Mesenchymal stem cell (in vitro differentiated cells and primary cell): Measurements from ENCODE around the gene KRT86.
"Not testable (repeated sequence)": the region's sequence is repeated elsewhere in the genome, so short reads cannot be mapped to it uniquely, and the experiment has no call there.

ENCODE experiments used
- DNase-seq: peaks from one replicate; pipeline ENCODE4 v3.0.0-alpha.2; 2013
- H2AFZ ChIP-seq: one replicate; pipeline ENCODE4 v1.6.1; 2013; ENCODE audit warnings: low read depth, mild to moderate bottlenecking, control low read depth, inconsistent platforms, low read length, moderate library complexity
- H2AK5ac ChIP-seq: 2 replicates; pipeline ENCODE4 v1.6.1; 2013; ENCODE audit warnings: low read length, moderate library complexity, mild to moderate bottlenecking, inconsistent platforms; ENCODE audit not compliant: severe bottlenecking
- H2BK120ac ChIP-seq: one replicate; pipeline ENCODE4 v1.6.1; 2013; ENCODE audit warnings: low read depth, mild to moderate bottlenecking, inconsistent platforms, low read length, moderate library complexity
- H2BK12ac ChIP-seq, 2 experiments: one replicate each; pipeline ENCODE4 v1.6.1; 2013; ENCODE audit warnings: inconsistent platforms in 2 of 2, low read length in 2 of 2, mild to moderate bottlenecking in 2 of 2, moderate library complexity in 2 of 2, control low read depth in 1 of 2
- H2BK15ac ChIP-seq: one replicate; pipeline ENCODE4 v1.6.1; 2013; ENCODE audit warnings: mild to moderate bottlenecking, low read depth, inconsistent platforms; ENCODE audit not compliant: poor library complexity, severe bottlenecking
- H2BK5ac ChIP-seq: 2 replicates; pipeline ENCODE4 v1.6.1; 2013; ENCODE audit warnings: low read depth, mild to moderate bottlenecking, low read length, control low read depth, inconsistent platforms; ENCODE audit not compliant: poor library complexity, severe bottlenecking
- H3K14ac ChIP-seq, 2 experiments: one replicate each; pipeline ENCODE4 v1.6.1; 2013; ENCODE audit warnings: inconsistent platforms in 2 of 2, low read length in 2 of 2, control low read depth in 1 of 2, mild to moderate bottlenecking in 1 of 2, moderate library complexity in 1 of 2
- H3K18ac ChIP-seq, 2 experiments: one replicate each; pipeline ENCODE4 v1.6.1; 2013; ENCODE audit warnings: inconsistent platforms in 2 of 2, low read length in 2 of 2, control low read depth in 1 of 2, low read depth in 1 of 2, mild to moderate bottlenecking in 1 of 2
- H3K23ac ChIP-seq, 2 experiments: one replicate each; pipeline ENCODE4 v1.6.1; 2013; ENCODE audit warnings: inconsistent platforms in 2 of 2, low read length in 2 of 2, mild to moderate bottlenecking in 2 of 2, moderate library complexity in 2 of 2, control low read depth in 1 of 2
- H3K27ac ChIP-seq: 2 replicates; pipeline ENCODE4 v1.5.1; 2013; ENCODE audit warnings: mild to moderate bottlenecking, moderate library complexity, low read length, control low read depth, inconsistent platforms; ENCODE audit not compliant: poor library complexity, severe bottlenecking
- H3K27me3 ChIP-seq, 2 experiments: 2 replicates each; pipeline versions ENCODE4 v1.6.1 to v1.7.0; 2013; ENCODE audit warnings: low read length in 2 of 2, mild to moderate bottlenecking in 2 of 2, moderate library complexity in 2 of 2, control low read depth in 1 of 2, inconsistent platforms in 1 of 2; ENCODE audit not compliant: control insufficient read depth in 1 of 2, insufficient read depth in 1 of 2
- H3K36me3 ChIP-seq, 2 experiments: 2 replicates each; pipeline versions ENCODE4 v1.6.1 to v1.7.0; 2013; ENCODE audit warnings: low read length in 2 of 2, control low read depth in 1 of 2, inconsistent platforms in 1 of 2, low read depth in 1 of 2, mild to moderate bottlenecking in 1 of 2; ENCODE audit not compliant: insufficient read depth in 2 of 2, control insufficient read depth in 1 of 2
- H3K4ac ChIP-seq, 2 experiments: one replicate each; pipeline ENCODE4 v1.6.1; 2013; ENCODE audit warnings: inconsistent platforms in 2 of 2, low read length in 2 of 2, mild to moderate bottlenecking in 2 of 2, moderate library complexity in 2 of 2, control low read depth in 1 of 2, low read depth in 1 of 2
- H3K4me1 ChIP-seq: 2 replicates; pipeline ENCODE4 v1.6.1; 2013; ENCODE audit warnings: low read depth, low read length, control low read depth; ENCODE audit not compliant: control insufficient read depth, insufficient read depth
- H3K4me2 ChIP-seq: 2 replicates; pipeline ENCODE4 v1.6.1; 2013; ENCODE audit warnings: low read length, mild to moderate bottlenecking, inconsistent platforms; ENCODE audit not compliant: poor library complexity, severe bottlenecking
- H3K4me3 ChIP-seq, 2 experiments: 2 replicates each; pipeline versions ENCODE4 v1.5.1 to v1.7.0; 2013; ENCODE audit warnings: low read length in 2 of 2, mild to moderate bottlenecking in 2 of 2, control low read depth in 1 of 2, low read depth in 1 of 2; ENCODE audit not compliant: insufficient read depth in 1 of 2
- H3K79me1 ChIP-seq: replicated peaks from 2 replicates; pipeline ENCODE4 v1.6.1; 2013; ENCODE audit warnings: mild to moderate bottlenecking, control low read depth, low read length, inconsistent platforms; ENCODE audit not compliant: poor library complexity, severe bottlenecking
- H3K9ac ChIP-seq: 2 replicates; pipeline ENCODE4 v1.7.0; 2013; ENCODE audit warnings: mild to moderate bottlenecking, low read length, moderate library complexity
- H3K9me3 ChIP-seq: 2 replicates; pipeline ENCODE4 v1.7.0; 2013; ENCODE audit warnings: mild to moderate bottlenecking, low read length; ENCODE audit not compliant: control insufficient read depth
- H4K8ac ChIP-seq: one replicate; pipeline ENCODE4 v1.6.1; 2013; ENCODE audit warnings: inconsistent platforms, mild to moderate bottlenecking, low read length, moderate library complexity
- H4K91ac ChIP-seq: one replicate; pipeline ENCODE4 v1.6.1; 2013; ENCODE audit warnings: mild to moderate bottlenecking, low read length, inconsistent platforms
- WGBS: methylation state at CpG from one replicate; pipeline ENCODE4 v1.1.7; 2013; ENCODE audit warnings: mixed read lengths; 5-methylcytosine and 5-hydroxymethylcytosine counted together

Gene KRT86

DNA sequence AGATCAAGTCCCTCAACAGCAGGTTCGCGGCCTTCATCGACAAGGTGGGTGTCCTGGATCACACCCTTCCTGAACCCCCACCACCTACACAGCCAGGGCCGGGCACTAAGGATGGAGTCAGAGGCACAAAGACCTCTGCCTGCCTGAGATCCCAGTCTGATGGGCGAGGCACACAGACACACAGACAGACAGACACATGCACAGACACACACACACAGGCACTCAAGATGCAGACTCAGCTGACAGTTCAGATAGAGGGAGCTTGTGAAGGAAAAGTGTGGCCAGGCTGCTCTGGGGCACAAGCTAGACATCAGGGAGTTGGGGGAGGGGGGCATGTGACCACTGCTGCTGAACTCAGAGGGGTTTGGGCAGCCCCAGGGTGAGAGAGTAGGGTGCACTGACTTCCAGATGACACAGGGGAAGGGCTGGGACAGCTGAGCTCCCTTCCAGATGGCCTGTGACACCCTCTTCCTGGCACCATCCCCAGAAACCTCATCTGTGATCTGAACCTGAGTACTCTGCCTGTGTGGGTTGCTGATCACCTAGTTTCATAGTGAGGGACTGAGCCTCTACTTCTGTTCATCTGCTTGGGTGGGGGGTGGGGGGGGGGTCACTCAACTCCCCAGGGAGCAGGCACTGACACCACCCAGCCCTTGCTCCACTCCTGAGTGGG is 27.9 kb downstream of the KRT86 start:
- not testable (repeated sequence) for H3K23ac ChIP-seq, H3K9ac ChIP-seq, H4K8ac ChIP-seq, H3K9me3 ChIP-seq, H3K27ac ChIP-seq, H2BK120ac ChIP-seq, H3K4me3 ChIP-seq, H3K4ac ChIP-seq, H2BK15ac ChIP-seq, H2BK5ac ChIP-seq, H2AFZ ChIP-seq, H3K18ac ChIP-seq, H3K79me1 ChIP-seq, DNase-seq, H2BK12ac ChIP-seq, H3K14ac ChIP-seq, H4K91ac ChIP-seq, H3K4me1 ChIP-seq, H2AK5ac ChIP-seq, H3K36me3 ChIP-seq, H3K4me2 ChIP-seq
- peaks cover 47 to 63% of the 10 kb centered on the region in 2 experiments for H3K27me3 ChIP-seq
- no CpG with 5 or more reads among the region's 5 CpGs for WGBS

DNA sequence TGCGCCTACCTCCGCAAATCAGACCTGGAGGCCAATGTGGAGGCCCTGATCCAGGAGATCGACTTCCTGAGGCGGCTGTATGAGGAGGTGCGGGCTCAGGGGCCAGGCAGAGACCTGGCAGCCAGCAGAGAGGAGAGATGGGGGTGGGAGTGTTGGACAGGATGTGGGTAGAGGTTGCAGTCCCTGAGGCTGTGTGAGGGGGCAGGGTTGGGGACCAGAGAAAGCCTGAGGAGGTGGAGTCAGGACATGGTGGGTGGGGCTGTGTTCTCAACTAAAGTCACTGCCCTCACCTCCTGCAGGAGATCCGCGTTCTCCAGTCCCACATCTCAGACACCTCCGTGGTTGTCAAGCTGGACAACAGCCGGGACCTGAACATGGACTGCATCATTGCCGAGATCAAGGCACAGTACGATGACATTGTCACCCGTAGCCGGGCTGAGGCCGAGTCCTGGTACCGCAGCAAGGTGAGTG is 30.5 kb downstream of the KRT86 start:
- H2BK12ac ChIP-seq, H3K4me1 ChIP-seq, H2BK5ac ChIP-seq, H2BK15ac ChIP-seq, H3K9ac ChIP-seq, H3K4me2 ChIP-seq, H3K14ac ChIP-seq, H4K8ac ChIP-seq, H2AK5ac ChIP-seq, H2AFZ ChIP-seq, H2BK120ac ChIP-seq, H3K9me3 ChIP-seq, H3K23ac ChIP-seq, H3K18ac ChIP-seq, DNase-seq, H3K36me3 ChIP-seq, H3K79me1 ChIP-seq, H4K91ac ChIP-seq, H3K4ac ChIP-seq, H3K27ac ChIP-seq, H3K4me3 ChIP-seq: not testable (repeated sequence)
- WGBS: 80% methylated on average over 15 of the region's 15 CpGs
- peaks cover 62 to 71% of the 10 kb centered on the region in 2 experiments for H3K27me3 ChIP-seq

DNA sequence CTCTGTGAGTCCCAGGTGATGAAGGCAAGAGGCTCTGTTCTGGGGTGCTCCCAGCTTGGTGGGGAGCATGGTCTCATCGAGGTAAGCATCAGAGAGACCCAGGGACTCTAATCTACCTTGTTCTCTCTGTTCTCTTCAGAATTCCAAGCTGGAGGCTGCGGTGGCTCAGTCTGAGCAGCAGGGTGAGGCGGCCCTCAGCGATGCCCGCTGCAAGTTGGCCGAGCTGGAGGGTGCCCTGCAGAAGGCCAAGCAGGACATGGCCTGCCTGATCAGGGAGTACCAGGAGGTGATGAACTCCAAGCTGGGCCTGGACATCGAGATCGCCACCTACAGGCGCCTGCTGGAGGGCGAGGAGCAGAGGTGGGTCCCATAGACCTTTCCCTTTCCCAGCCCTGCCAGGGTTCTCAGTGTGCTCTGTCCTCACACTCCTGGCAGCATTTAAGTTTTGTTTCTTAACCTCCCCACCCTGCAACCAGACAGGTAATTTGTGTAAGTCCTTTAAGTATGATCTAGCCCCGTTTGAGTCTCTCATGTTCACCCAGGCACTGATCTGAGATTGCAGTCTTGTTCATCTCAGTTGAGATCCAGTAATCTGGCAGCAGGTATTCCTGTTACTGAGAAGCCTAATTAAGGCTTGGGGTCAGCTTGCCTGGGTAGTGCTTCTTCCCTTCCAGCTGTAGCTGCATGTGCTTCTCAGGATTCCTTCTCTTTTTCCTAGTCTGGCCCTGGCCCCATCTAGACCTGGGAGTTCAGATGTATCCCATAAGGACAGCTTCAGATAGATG is 31.7 kb downstream of the KRT86 start:
- Histone ChIP-seq H3K4me3 (no peak overlapping the region), H2BK5ac (no peak overlapping the region), H2AK5ac (no peak overlapping the region), H2BK120ac (no peak overlapping the region), H4K91ac (no peak overlapping the region), H3K4me2 (no peak overlapping the region), H2AFZ (no peak overlapping the region), H3K18ac (no peak overlapping the region), H3K23ac (no peak overlapping the region), H2BK12ac (no peak overlapping the region), H3K9me3 (no peaks in the 10 kb centered on the region), H3K79me1 (no peaks in the 10 kb centered on the region), H2BK15ac (no peak overlapping the region), H3K36me3 (no peaks in the 10 kb centered on the region), H3K27ac (no peak overlapping the region), H3K9ac (no peak overlapping the region), H3K4ac (no peak overlapping the region), H4K8ac (no peak overlapping the region), H3K14ac (no peak overlapping the region), H3K4me1 (peaks cover 8% of the 10 kb centered on the region), H3K27me3 (peaks cover 64 to 71% of the 10 kb centered on the region in 2 experiments)
- no peak for DNase-seq
- 52% methylated on average over 9 of the region's 11 CpGs for WGBS

DNA sequence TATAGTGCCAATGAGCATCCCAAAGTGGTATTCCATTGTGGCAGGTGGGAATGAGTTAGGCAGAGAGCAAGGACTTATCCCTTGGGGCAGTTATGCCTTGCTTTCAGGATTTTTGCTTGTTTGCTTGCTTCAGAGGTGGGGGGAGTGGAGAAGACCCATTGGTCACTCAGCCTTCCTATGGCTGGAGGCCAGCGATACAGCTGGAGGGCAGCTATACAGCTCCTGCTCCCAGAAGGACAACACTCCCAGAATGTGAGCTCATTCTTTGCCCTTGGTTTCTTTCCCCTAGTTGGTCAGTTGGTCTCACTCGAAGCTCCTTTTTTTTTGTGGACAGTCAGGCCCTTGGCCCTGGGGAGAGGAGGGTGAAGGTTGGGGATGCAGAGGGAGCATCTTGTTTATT is 32.3 kb downstream of the KRT86 start:
- Histone ChIP-seq H3K4ac (no peak overlapping the region), H4K91ac (no peak overlapping the region), H3K14ac (no peak overlapping the region), H3K18ac (no peak overlapping the region), H3K4me2 (no peak overlapping the region), H3K27me3 (peaks cover 65 to 72% of the 10 kb centered on the region in 2 experiments), H3K4me3 (no peak overlapping the region), H3K9ac (no peak overlapping the region), H3K4me1 (peaks cover 8% of the 10 kb centered on the region), H4K8ac (no peak overlapping the region), H2BK12ac (no peak overlapping the region), H2BK15ac (no peak overlapping the region), H3K79me1 (no peaks in the 10 kb centered on the region), H2AK5ac (no peak overlapping the region), H2AFZ (no peak overlapping the region), H2BK120ac (no peak overlapping the region), H2BK5ac (no peak overlapping the region), H3K27ac (no peak overlapping the region), H3K36me3 (no peaks in the 10 kb centered on the region), H3K9me3 (no peaks in the 10 kb centered on the region), H3K23ac (no peak overlapping the region)
- DNase-seq: no peak
- 90% methylated on average over 1 of the region's 2 CpGs for WGBS
